ENCODE data around the gene NOTUM. TPM values are rescaled to one million over a fixed set of nuclear protein-coding genes. Genes with fewer than 3 reads are reported as not detected.
A peak's percentile ranks its signal among the peaks of the same experiment; 100 is the strongest.

NOTUM gene
- total RNA-seq, 1 experiment from 2014 or later: not detected

DNA sequence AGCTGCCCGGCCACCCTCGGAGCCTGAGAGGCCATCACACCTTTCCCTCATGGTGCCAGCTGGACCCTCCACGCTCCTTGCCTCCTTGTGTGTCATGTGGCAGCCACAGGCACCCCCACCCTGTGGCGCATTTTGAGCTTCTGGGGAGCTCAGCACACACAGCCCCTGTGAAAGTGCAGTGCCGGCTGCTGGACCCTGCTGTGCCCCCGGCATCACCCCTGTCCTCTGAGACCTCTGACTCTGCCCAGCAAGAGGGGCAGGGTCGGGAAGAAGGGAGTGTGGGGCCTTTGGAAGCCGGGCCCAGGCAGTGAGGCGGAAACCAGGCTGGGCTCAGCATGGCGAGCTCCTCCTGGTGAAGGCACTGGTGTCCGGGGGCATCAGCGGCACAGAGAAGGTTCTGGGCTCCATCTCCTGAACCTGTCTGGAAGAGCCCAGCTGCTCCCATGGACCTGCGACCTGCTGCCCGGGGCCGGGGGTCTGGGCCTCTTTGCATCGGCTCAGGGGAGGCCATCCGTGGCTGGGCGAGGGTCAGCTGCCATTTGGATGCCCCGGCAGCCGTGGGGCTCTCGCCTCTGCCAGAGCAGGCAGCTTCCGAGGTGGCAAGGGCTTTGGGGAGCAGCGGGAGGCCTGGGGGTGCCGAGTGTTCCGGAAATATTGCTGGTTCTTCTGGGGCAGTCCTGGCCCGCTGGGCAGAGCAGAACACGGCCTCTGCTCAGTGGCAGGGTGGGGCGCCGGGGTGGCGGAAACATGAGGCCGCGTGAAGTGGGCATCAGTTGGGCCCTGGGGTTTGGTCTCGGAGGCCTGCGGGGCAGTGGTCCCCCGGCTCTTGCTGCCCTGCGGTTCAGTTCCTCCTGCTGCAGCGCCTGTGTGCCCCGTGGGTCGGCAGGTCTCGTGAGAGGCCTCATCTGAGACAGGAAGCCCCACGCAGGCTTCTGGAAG, 43.8 kb upstream of the NOTUM start:
- DNase-seq: no peak
- Histone ChIP-seq H3K36me3 (ENCODE audit: low read depth, low read length) (no peaks in the 10 kb centered on the region), H3K9ac (ENCODE audit: low read length) (peak overlapping the region; percentile 15; the same call in 1 of the 2 replicates), H4K20me1 (ENCODE audit: low read length) (no peaks in the 10 kb centered on the region), H3F3A (ENCODE audit: low read length, unreplicated experiment) (no peaks in the 10 kb centered on the region), H2AFZ (ENCODE audit: low read length) (no peak overlapping the region), H3K27ac (ENCODE audit: low read length) (peak overlapping the region; percentile 51), H3K9me3 (ENCODE audit: low read length) (no peaks in the 10 kb centered on the region), H3K27me3 (ENCODE audit: low read length) (no peaks in the 10 kb centered on the region), H3K4me3 (ENCODE audit: low read length) (no peak overlapping the region), H3K4me2 (ENCODE audit: low read length) (0 out of 2 replicates have a peak overlapping the region, but pooled peaks have one; percentile 15), H3K79me2 (ENCODE audit: low read length) (no peaks in the 10 kb centered on the region), H3K4me1 (ENCODE audit: insufficient read depth, low read length) (peaks cover 21% of the 10 kb centered on the region), H3K9me2 (replicated peaks; ENCODE audit: low read length) (no peaks in the 10 kb centered on the region)
- BruUV-seq (replicated peaks): no TSS peak
- intact Hi-C loops (cut with micrococcal nuclease): no loop called here
- ChIA-PET POLR2A (ENCODE audit: unreplicated experiment) (no interaction called here), CTCF (interaction anchor here (0.8 to 1.5 kb wide), 3 partner anchors 15 to 45 kb away, joined by 3 to 13 read pairs (median 7); partner anchors contain the start of gene CENPX)
- TF ChIP-seq EZH2 (IDR thresholded peaks at IDR 0.05; ENCODE audit: low read length, unreplicated experiment): no peak
- TF ChIP-seq EZH2phosphoT487 (IDR thresholded peaks at IDR 0.05; ENCODE audit: borderline replicate concordance, low read length): no peak
- TF ChIP-seq, protein P1, sequence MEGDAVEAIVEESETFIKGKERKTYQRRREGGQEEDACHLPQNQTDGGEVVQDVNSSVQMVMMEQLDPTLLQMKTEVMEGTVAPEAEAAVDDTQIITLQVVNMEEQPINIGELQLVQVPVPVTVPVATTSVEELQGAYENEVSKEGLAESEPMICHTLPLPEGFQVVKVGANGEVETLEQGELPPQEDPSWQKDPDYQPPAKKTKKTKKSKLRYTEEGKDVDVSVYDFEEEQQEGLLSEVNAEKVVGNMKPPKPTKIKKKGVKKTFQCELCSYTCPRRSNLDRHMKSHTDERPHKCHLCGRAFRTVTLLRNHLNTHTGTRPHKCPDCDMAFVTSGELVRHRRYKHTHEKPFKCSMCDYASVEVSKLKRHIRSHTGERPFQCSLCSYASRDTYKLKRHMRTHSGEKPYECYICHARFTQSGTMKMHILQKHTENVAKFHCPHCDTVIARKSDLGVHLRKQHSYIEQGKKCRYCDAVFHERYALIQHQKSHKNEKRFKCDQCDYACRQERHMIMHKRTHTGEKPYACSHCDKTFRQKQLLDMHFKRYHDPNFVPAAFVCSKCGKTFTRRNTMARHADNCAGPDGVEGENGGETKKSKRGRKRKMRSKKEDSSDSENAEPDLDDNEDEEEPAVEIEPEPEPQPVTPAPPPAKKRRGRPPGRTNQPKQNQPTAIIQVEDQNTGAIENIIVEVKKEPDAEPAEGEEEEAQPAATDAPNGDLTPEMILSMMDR (conservative IDR thresholded peaks at IDR 0.05; ENCODE audit: low read depth, low read length): no peak
- ATAC-seq: no peak

DNA sequence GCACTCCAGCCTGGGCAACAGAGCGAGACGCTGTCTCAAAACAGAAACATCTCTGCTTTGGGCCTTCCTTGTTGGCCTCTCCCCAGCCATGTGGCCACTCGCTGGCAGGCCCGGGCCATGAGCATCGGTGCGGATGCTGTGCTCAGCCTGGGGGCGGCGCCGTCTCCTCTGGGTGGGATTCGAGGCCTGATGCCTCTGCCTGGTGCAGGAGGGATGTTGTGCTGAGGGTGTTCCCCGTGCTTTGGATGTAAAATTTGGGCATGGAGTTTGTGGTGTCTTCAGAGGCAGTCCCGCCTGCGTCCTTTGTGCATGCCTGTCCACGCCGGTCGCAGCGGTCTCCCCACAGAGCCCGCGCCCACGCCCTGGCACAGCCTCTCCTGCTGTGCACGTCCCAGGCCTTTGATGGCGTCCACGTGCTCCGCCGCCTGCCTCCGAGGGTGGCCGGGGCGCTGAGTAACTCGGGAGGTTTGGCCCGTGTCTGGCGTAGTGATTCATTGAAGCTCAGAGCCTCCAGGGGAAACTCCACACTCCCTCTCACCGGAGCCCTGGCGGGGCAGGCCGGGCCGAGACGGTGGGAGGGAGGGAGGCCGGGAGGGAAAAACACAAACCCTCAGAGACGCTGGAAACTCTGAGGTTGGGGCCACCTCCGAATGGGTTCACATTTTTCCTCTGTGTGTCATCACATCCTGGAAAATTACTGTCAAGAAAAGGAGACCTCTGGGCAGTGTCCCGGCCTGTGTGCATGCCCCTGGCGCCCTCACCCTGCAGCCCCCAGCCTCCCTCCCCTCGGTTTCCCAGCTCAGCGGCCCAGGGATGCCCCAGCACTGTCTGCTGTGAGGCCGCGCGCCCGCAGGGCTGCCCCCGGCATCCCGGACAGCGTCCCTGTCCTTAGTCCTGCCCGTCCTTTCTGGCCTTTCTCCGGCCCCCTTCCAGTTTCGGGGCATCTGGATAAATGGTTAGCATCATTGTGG, 42.7 kb upstream of the NOTUM start:
- peak; percentile 94 for ATAC-seq
- intact Hi-C loops (cut with micrococcal nuclease): no loop called here
- Histone ChIP-seq H3F3A (ENCODE audit: low read length, unreplicated experiment) (no peaks in the 10 kb centered on the region), H2AFZ (ENCODE audit: low read length) (peak overlapping the region; percentile 14; the same call in 1 of the 2 replicates), H3K27ac (ENCODE audit: low read length) (peak overlapping the region; percentile 51), H4K20me1 (ENCODE audit: low read length) (no peaks in the 10 kb centered on the region), H3K4me3 (ENCODE audit: low read length) (no peak overlapping the region), H3K27me3 (ENCODE audit: low read length) (no peaks in the 10 kb centered on the region), H3K9ac (ENCODE audit: low read length) (peak overlapping the region; percentile 15), H3K36me3 (ENCODE audit: low read depth, low read length) (no peaks in the 10 kb centered on the region), H3K4me1 (ENCODE audit: insufficient read depth, low read length) (peaks cover 21% of the 10 kb centered on the region), H3K79me2 (ENCODE audit: low read length) (no peaks in the 10 kb centered on the region), H3K9me2 (replicated peaks; ENCODE audit: low read length) (no peaks in the 10 kb centered on the region), H3K9me3 (ENCODE audit: low read length) (no peaks in the 10 kb centered on the region), H3K4me2 (ENCODE audit: low read length) (peak overlapping the region; percentile 15)
- ChIA-PET POLR2A (ENCODE audit: unreplicated experiment) (no interaction called here), CTCF (interaction anchor here (0.8 to 1.5 kb wide), 3 partner anchors 16 to 44 kb away, joined by 3 to 13 read pairs (median 7); partner anchors contain the start of gene CENPX)
- TF ChIP-seq, protein P1 (conservative IDR thresholded peaks at IDR 0.05; ENCODE audit: low read depth, low read length): no peak
- TF ChIP-seq EZH2phosphoT487 (IDR thresholded peaks at IDR 0.05; ENCODE audit: borderline replicate concordance, low read length): peak; percentile 95
- no TSS peak for BruUV-seq (replicated peaks)
- peak; percentile 96 for DNase-seq
